Liver (tissue), 9 donors: ENCODE results near the gene SERPINB8. TPM values are rescaled to one million over a fixed set of nuclear protein-coding genes. Genes with fewer than 3 reads are reported as not detected.

Source experiments
- DNase-seq: peaks from one replicate; pipeline ENCODE4 v3.0.0-alpha.2; 2017; ENCODE audit warnings: low spot score
- H3K27ac ChIP-seq, 2 donors: one replicate each; pipeline ENCODE4 v1.7.0; 2013; ENCODE audit warnings: inconsistent platforms in 2 of 2, low read length in 2 of 2, control low read depth in 1 of 2, low read depth in 1 of 2, mild to moderate bottlenecking in 1 of 2
- H3K27me3 ChIP-seq, 4 donors: one replicate each; pipeline versions ENCODE4 v1.6.1 to v1.7.0; 2013; ENCODE audit warnings: low read length in 3 of 4, inconsistent platforms in 1 of 4, mild to moderate bottlenecking in 1 of 4, moderate library complexity in 1 of 4; ENCODE audit not compliant: control insufficient read depth in 4 of 4, insufficient read depth in 4 of 4
- H3K36me3 ChIP-seq, 4 donors: one replicate each; pipeline versions ENCODE4 v1.6.1 to v1.7.0; 2013; ENCODE audit warnings: low read length in 3 of 4, mild to moderate bottlenecking in 3 of 4, low read depth in 1 of 4, moderate library complexity in 1 of 4; ENCODE audit not compliant: control insufficient read depth in 4 of 4, insufficient read depth in 3 of 4
- H3K4me1 ChIP-seq, 4 donors: one replicate each; pipeline versions ENCODE4 v1.6.1 to v1.7.0; 2013; ENCODE audit warnings: low read length in 3 of 4, mild to moderate bottlenecking in 3 of 4, moderate library complexity in 1 of 4; ENCODE audit not compliant: control insufficient read depth in 4 of 4, insufficient read depth in 4 of 4
- H3K4me3 ChIP-seq, 3 donors: one replicate each; pipeline versions ENCODE4 v1.6.1 to v1.7.0; 2013; ENCODE audit warnings: low read length in 3 of 3, control low read depth in 1 of 3, low read depth in 1 of 3, mild to moderate bottlenecking in 1 of 3
- H3K9ac ChIP-seq, 2 donors: one replicate each; pipeline ENCODE4 v1.7.0; 2013; ENCODE audit warnings: low read length in 2 of 2, mild to moderate bottlenecking in 2 of 2, moderate library complexity in 2 of 2, control low read depth in 1 of 2, low read depth in 1 of 2
- H3K9me3 ChIP-seq, 4 donors: one replicate each; pipeline versions ENCODE4 v1.6.1 to v1.7.0; 2013; ENCODE audit warnings: low read length in 3 of 4; ENCODE audit not compliant: control insufficient read depth in 4 of 4
- EGR1 ChIP-seq, 2 donors: IDR thresholded peaks; 2 replicates each; pipeline ENCODE4 v1.6.1; 2016 to 2018; ENCODE audit warnings: antibody characterized with exemption in 2 of 2, low read depth in 2 of 2
- FOXA1 ChIP-seq: IDR thresholded peaks from 2 replicates; pipeline ENCODE4 v1.6.1; 2016; ENCODE audit warnings: antibody characterized with exemption
- FOXA2 ChIP-seq: IDR thresholded peaks from 2 replicates; pipeline ENCODE4 v1.6.1; 2016; ENCODE audit warnings: antibody characterized with exemption
- GABPA ChIP-seq, 2 donors: IDR thresholded peaks in 1 of 2; conservative IDR thresholded peaks in 1 of 2; 2 replicates each; pipeline ENCODE4 v1.6.1; 2016; ENCODE audit warnings: antibody characterized with exemption in 2 of 2, mild to moderate bottlenecking in 1 of 2, moderate library complexity in 1 of 2
- HNF4A ChIP-seq, 2 donors: conservative IDR thresholded peaks; 2 replicates each; pipeline ENCODE4 v1.6.1; 2016; ENCODE audit warnings: antibody characterized with exemption in 2 of 2, mild to moderate bottlenecking in 2 of 2
- HNF4G ChIP-seq: IDR thresholded peaks from 2 replicates; pipeline ENCODE4 v1.6.1; 2016; ENCODE audit warnings: antibody characterized with exemption
- JUND ChIP-seq, 2 donors: IDR thresholded peaks; 2 replicates each; pipeline ENCODE4 v1.6.1; 2016; ENCODE audit warnings: antibody characterized with exemption in 2 of 2
- RXRA ChIP-seq, 2 donors: IDR thresholded peaks; 2 replicates each; pipeline ENCODE4 v1.6.1; 2017 to 2018; ENCODE audit warnings: antibody characterized with exemption in 2 of 2, mild to moderate bottlenecking in 1 of 2
- SP1 ChIP-seq: IDR thresholded peaks from 2 replicates; pipeline ENCODE4 v1.6.1; 2018; ENCODE audit warnings: antibody characterized with exemption, mild to moderate bottlenecking
- TAF1 ChIP-seq: conservative IDR thresholded peaks from 2 replicates; pipeline ENCODE4 v1.6.1; 2016; ENCODE audit warnings: antibody characterized with exemption, mild to moderate bottlenecking
- YY1 ChIP-seq: IDR thresholded peaks from 2 replicates; pipeline ENCODE4 v1.6.1; 2016; ENCODE audit warnings: antibody characterized with exemption, mild to moderate bottlenecking
- ZBTB33 ChIP-seq: IDR thresholded peaks from 2 replicates; pipeline ENCODE4 v1.6.1; 2016; ENCODE audit warnings: antibody characterized with exemption
- WGBS: extraction: QIAGEN DNeasy Blood & Tissue Kit; methylation state at CpG from one replicate; pipeline ENCODE4 v1.1.7; 2013; 5-methylcytosine and 5-hydroxymethylcytosine counted together
- polyA plus RNA-seq, 2 donors: library from polyadenylated mRNA; stranded (reverse) in 1 of 2; unstranded in 1 of 2; fragments of 200-250 nt in 1 of 2; fragments of >200 nt in 1 of 2; fragmentation: Nextera tagmentation in 1 of 2; extraction: Ambion mirVana in 1 of 2; gene quantifications; one replicate each; pipeline versions ENCODE4 v1.2.1 to v1.2.3, GENCODE V29; 2013 to 2015
- total RNA-seq, 2 donors: library from RNA; depleted of rRNA; stranded (reverse); fragments of >200 nt; gene quantifications; one replicate each; pipeline ENCODE4 v1.2.3, GENCODE V29; 2014
- TF ChIP-seq, protein P1 (sequence below): fragments of 150-350 bp; IDR thresholded peaks from 2 replicates; pipeline ENCODE4 v1.5.1; 2017; ENCODE audit warnings: improper control_type of control experiment, low read depth, low read length; ENCODE audit not compliant: missing input control
- TF ChIP-seq, protein P2 (sequence below): IDR thresholded peaks from 2 replicates; pipeline ENCODE4 v1.6.1; 2016; ENCODE audit warnings: antibody characterized with exemption
- TF ChIP-seq, protein P3 (sequence below): IDR thresholded peaks from 2 replicates; pipeline ENCODE4 v1.6.1; 2016; ENCODE audit warnings: antibody characterized with exemption, mild to moderate bottlenecking
- donor health status: healthy.
- donor health status: healthy.
- donor health status: healthy.
- donor health status: healthy.
- donor health status: healthy.

The SERPINB8 gene
- total and polyA plus RNA-seq, 4 donors = 2.5 to 8.6 (median 6.7) TPM

DNA sequence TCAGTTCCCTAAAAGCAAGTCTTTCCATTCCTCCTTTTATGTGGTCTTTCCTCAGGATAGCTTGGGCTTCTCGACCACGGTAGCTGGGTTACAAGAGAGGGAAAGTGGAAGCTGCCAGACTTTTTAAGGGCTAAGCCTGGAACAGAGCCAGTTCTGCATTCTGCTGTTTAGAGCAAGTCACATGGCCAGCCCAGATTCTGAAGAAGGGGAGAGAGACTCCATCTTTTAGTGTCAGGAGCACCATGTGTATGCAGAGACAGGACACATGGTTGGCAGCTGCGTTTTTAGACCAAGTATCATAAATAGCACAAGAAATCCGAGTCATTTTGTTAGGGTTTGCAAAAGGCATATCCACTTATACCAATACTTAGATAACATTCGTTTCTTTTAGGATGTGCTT, 16.1 kb upstream of the SERPINB8 start:
- no peak overlapping the region for H3K9ac ChIP-seq
- H3K27me3 ChIP-seq = no peaks in the 10 kb centered on the region
- no peak overlapping the region for H3K4me3 ChIP-seq
- TF ChIP-seq FOXA1 (no peak), RXRA (IDR thresholded peaks at IDR 0.05) (no peak), GABPA (IDR thresholded peaks at IDR 0.05 in 1 of 2, conservative IDR thresholded peaks at IDR 0.05 in 1 of 2) (no peak), JUND (IDR thresholded peaks at IDR 0.05) (no peak), FOXA2 (no peak), EGR1 (IDR thresholded peaks at IDR 0.05; ENCODE audit: low read depth in 2 of 2) (no peak), TAF1 (no peak), YY1 (no peak), SP1 (no peak), HNF4A (conservative IDR thresholded peaks at IDR 0.05) (no peak), ZBTB33 (no peak), HNF4G (no peak)
- TF ChIP-seq, protein P1, sequence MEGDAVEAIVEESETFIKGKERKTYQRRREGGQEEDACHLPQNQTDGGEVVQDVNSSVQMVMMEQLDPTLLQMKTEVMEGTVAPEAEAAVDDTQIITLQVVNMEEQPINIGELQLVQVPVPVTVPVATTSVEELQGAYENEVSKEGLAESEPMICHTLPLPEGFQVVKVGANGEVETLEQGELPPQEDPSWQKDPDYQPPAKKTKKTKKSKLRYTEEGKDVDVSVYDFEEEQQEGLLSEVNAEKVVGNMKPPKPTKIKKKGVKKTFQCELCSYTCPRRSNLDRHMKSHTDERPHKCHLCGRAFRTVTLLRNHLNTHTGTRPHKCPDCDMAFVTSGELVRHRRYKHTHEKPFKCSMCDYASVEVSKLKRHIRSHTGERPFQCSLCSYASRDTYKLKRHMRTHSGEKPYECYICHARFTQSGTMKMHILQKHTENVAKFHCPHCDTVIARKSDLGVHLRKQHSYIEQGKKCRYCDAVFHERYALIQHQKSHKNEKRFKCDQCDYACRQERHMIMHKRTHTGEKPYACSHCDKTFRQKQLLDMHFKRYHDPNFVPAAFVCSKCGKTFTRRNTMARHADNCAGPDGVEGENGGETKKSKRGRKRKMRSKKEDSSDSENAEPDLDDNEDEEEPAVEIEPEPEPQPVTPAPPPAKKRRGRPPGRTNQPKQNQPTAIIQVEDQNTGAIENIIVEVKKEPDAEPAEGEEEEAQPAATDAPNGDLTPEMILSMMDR = no peak
- WGBS = 74% methylated on average over 5 of the region's 5 CpGs
- H3K27ac ChIP-seq = no peak overlapping the region
- no peak for DNase-seq
- no peaks in the 10 kb centered on the region for H3K36me3 ChIP-seq
- H3K9me3 ChIP-seq = no peaks in the 10 kb centered on the region
- H3K4me1 ChIP-seq = peaks cover 0 to 8% (median 3%) of the 10 kb centered on the region in 4 donors

- Histone ChIP-seq H3K9ac (no peak overlapping the region), H3K4me3 (no peak overlapping the region), H3K27me3 (no peaks in the 10 kb centered on the region), H3K4me1 (no peaks in the 10 kb centered on the region), H3K27ac (no peak overlapping the region), H3K36me3 (no peaks in the 10 kb centered on the region), H3K9me3 (no peaks in the 10 kb centered on the region)
- no peak for DNase-seq
- TF ChIP-seq, protein P2, sequence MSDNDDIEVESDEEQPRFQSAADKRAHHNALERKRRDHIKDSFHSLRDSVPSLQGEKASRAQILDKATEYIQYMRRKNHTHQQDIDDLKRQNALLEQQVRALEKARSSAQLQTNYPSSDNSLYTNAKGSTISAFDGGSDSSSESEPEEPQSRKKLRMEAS = no peak
- WGBS = 88% methylated on average over 4 of the region's 4 CpGs
Measured at GRCh38 chr18:63956755-63957154, 13.1 kb upstream of the SERPINB8 start.

DNA sequence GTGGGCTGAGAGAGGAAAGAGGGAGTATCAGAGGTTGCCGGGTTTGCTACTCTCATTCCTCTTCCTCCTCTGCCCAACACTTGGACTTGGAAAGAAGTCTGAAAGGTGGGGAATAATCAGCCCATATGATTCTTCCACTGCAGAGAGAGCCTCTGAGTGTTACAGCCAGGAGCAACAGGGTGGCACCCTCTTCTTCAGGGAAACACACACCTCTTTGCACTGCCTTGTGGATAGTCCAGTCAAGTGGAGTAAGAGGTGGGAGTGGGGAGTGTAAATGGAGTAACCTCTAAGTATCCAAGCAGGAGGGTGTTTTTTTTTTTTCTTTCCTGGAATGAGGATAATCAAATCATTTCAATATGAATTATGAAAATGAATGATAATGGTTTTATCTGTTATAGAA, 9.0 kb upstream of the SERPINB8 start:
- Histone ChIP-seq H3K9me3 (no peaks in the 10 kb centered on the region), H3K4me1 (peaks cover 7 to 22% (median 18%) of the 10 kb centered on the region in 4 donors), H3K4me3 (no peak overlapping the region), H3K36me3 (no peaks in the 10 kb centered on the region), H3K27ac (no peak overlapping the region), H3K27me3 (no peaks in the 10 kb centered on the region), H3K9ac (no peak overlapping the region)
- TF ChIP-seq, protein P3, sequence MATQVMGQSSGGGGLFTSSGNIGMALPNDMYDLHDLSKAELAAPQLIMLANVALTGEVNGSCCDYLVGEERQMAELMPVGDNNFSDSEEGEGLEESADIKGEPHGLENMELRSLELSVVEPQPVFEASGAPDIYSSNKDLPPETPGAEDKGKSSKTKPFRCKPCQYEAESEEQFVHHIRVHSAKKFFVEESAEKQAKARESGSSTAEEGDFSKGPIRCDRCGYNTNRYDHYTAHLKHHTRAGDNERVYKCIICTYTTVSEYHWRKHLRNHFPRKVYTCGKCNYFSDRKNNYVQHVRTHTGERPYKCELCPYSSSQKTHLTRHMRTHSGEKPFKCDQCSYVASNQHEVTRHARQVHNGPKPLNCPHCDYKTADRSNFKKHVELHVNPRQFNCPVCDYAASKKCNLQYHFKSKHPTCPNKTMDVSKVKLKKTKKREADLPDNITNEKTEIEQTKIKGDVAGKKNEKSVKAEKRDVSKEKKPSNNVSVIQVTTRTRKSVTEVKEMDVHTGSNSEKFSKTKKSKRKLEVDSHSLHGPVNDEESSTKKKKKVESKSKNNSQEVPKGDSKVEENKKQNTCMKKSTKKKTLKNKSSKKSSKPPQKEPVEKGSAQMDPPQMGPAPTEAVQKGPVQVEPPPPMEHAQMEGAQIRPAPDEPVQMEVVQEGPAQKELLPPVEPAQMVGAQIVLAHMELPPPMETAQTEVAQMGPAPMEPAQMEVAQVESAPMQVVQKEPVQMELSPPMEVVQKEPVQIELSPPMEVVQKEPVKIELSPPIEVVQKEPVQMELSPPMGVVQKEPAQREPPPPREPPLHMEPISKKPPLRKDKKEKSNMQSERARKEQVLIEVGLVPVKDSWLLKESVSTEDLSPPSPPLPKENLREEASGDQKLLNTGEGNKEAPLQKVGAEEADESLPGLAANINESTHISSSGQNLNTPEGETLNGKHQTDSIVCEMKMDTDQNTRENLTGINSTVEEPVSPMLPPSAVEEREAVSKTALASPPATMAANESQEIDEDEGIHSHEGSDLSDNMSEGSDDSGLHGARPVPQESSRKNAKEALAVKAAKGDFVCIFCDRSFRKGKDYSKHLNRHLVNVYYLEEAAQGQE = no peak
- TF ChIP-seq ZBTB33 = no peak
- no peak for TF ChIP-seq RXRA (IDR thresholded peaks at IDR 0.05)
- no peak for TF ChIP-seq YY1
- no peak for TF ChIP-seq EGR1 (IDR thresholded peaks at IDR 0.05; ENCODE audit: low read depth in 2 of 2)
- DNase-seq = no peak
- WGBS = 84% methylated on average over 1 of the region's 1 CpG
